GM12878 (cell line): ENCODE results near the gene ITGA8.

ENCODE experiments used
- CEBPB ChIP-seq, 2 experiments: fragments of 150-350 bp in 1 of 2; IDR thresholded peaks; 2 replicates each; pipeline ENCODE4 v1.6.1; 2012 to 2014; ENCODE audit warnings: low read depth in 2 of 2, low read length in 2 of 2, borderline replicate concordance in 1 of 2, inconsistent platforms in 1 of 2
- CHD1 ChIP-seq: IDR thresholded peaks from 2 replicates; pipeline ENCODE4 v1.6.1; 2012; ENCODE audit warnings: low read depth, low read length, improper control_type of control experiment
- E2F4 ChIP-seq: IDR thresholded peaks from 2 replicates; pipeline ENCODE4 v1.6.1; 2012; ENCODE audit warnings: low read depth, low read length, improper control_type of control experiment
- EGR1 ChIP-seq, 2 experiments: IDR thresholded peaks; 1 replicate in 1 of 2; 2 replicates in 1 of 2; pipeline ENCODE4 v1.6.1; 2011 to 2012; ENCODE audit warnings: low read depth in 2 of 2, low read length in 2 of 2, borderline replicate concordance in 1 of 2, mild to moderate bottlenecking in 1 of 2, moderate library complexity in 1 of 2
- SMC3 ChIP-seq: IDR thresholded peaks from 2 replicates; pipeline ENCODE4 v1.6.1; 2011; ENCODE audit warnings: low read length, improper control_type of control experiment, borderline replicate concordance
- YY1 ChIP-seq: IDR thresholded peaks from 2 replicates; pipeline ENCODE4 v1.6.1; 2011; ENCODE audit warnings: low read depth, mild to moderate bottlenecking, low read length
- TF ChIP-seq, protein P1 (sequence below): IDR thresholded peaks from 2 replicates; pipeline ENCODE4 v1.6.1; 2011; ENCODE audit warnings: low read depth, low read length, improper control_type of control experiment, borderline replicate concordance
- TF ChIP-seq, protein P2 (sequence below), 3 experiments: IDR thresholded peaks in 2 of 3; conservative IDR thresholded peaks in 1 of 3; 2 replicates each; pipeline ENCODE4 v1.5.1; 2011; ENCODE audit warnings: low read depth in 3 of 3, low read length in 3 of 3, mild to moderate bottlenecking in 3 of 3, control low read depth in 2 of 3, moderate library complexity in 2 of 3, inconsistent platforms in 1 of 3, mixed read lengths in 1 of 3; ENCODE audit not compliant: control insufficient read depth in 2 of 3, insufficient read depth in 1 of 3; ENCODE audit errors: extremely low read depth in 1 of 3
- TF ChIP-seq, protein P3 (sequence below): IDR thresholded peaks from 2 replicates; pipeline ENCODE4 v1.6.1; 2012; ENCODE audit warnings: low read length, inconsistent platforms

GRCh38 chr10:15472431-15473395, 247.0 kb downstream of the ITGA8 start:
- TF ChIP-seq SMC3 (no peak), YY1 (no peak), EGR1 (IDR thresholded peaks at IDR 0.05; ENCODE audit: borderline replicate concordance in 1 of 2, low read depth in 2 of 2, low read length in 2 of 2) (no peak), E2F4 (no peak), CEBPB (IDR thresholded peaks at IDR 0.05; ENCODE audit: borderline replicate concordance in 1 of 2, low read depth in 2 of 2, low read length in 2 of 2) (no peak), CHD1 (no peak)
- TF ChIP-seq, protein P1, sequence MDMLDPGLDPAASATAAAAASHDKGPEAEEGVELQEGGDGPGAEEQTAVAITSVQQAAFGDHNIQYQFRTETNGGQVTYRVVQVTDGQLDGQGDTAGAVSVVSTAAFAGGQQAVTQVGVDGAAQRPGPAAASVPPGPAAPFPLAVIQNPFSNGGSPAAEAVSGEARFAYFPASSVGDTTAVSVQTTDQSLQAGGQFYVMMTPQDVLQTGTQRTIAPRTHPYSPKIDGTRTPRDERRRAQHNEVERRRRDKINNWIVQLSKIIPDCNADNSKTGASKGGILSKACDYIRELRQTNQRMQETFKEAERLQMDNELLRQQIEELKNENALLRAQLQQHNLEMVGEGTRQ: no peak
- TF ChIP-seq, protein P2, sequence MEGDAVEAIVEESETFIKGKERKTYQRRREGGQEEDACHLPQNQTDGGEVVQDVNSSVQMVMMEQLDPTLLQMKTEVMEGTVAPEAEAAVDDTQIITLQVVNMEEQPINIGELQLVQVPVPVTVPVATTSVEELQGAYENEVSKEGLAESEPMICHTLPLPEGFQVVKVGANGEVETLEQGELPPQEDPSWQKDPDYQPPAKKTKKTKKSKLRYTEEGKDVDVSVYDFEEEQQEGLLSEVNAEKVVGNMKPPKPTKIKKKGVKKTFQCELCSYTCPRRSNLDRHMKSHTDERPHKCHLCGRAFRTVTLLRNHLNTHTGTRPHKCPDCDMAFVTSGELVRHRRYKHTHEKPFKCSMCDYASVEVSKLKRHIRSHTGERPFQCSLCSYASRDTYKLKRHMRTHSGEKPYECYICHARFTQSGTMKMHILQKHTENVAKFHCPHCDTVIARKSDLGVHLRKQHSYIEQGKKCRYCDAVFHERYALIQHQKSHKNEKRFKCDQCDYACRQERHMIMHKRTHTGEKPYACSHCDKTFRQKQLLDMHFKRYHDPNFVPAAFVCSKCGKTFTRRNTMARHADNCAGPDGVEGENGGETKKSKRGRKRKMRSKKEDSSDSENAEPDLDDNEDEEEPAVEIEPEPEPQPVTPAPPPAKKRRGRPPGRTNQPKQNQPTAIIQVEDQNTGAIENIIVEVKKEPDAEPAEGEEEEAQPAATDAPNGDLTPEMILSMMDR (IDR thresholded peaks at IDR 0.05 in 2 of 3, conservative IDR thresholded peaks at IDR 0.05 in 1 of 3; ENCODE audit: control insufficient read depth in 2 of 3, extremely low read depth in 1 of 3, insufficient read depth in 1 of 3, low read depth in 3 of 3, low read length in 3 of 3): no peak
- TF ChIP-seq, protein P3, sequence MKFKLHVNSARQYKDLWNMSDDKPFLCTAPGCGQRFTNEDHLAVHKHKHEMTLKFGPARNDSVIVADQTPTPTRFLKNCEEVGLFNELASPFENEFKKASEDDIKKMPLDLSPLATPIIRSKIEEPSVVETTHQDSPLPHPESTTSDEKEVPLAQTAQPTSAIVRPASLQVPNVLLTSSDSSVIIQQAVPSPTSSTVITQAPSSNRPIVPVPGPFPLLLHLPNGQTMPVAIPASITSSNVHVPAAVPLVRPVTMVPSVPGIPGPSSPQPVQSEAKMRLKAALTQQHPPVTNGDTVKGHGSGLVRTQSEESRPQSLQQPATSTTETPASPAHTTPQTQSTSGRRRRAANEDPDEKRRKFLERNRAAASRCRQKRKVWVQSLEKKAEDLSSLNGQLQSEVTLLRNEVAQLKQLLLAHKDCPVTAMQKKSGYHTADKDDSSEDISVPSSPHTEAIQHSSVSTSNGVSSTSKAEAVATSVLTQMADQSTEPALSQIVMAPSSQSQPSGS: no peak
